COLO829 (cell line): ENCODE measurements around the gene CDC14B.
"Not testable (repeated sequence)": the region's sequence is repeated elsewhere in the genome, so short reads cannot be mapped to it uniquely, and the experiment has no call there.

Source experiments
- DNase-seq: peaks from one replicate; pipeline ENCODE4 v3.0.0; 2012; ENCODE audit warnings: low spot score

CDC14B gene

GRCh38 chr9:96540106-96540505 lies 79.5 kb downstream of the CDC14B start:
- DNase-seq: no peak

GRCh38 chr9:96532173-96532572 lies 87.5 kb downstream of the CDC14B start:
- DNase-seq: no peak

- no peak for DNase-seq
Measured at GRCh38 chr9:96524764-96525163, 94.9 kb downstream of the CDC14B start.

- no peak for DNase-seq
Measured at GRCh38 chr9:96524045-96524444, 95.6 kb downstream of the CDC14B start.

- DNase-seq: no peak
Measured at GRCh38 chr9:96523374-96523773, 96.3 kb downstream of the CDC14B start.

- DNase-seq: no peak
Measured at GRCh38 chr9:96522366-96522765, 97.3 kb downstream of the CDC14B start.

- DNase-seq: no peak
Measured at GRCh38 chr9:96519787-96520186, 99.9 kb downstream of the CDC14B start.

- no peak for DNase-seq
Measured at GRCh38 chr9:96519095-96519494, 100.5 kb downstream of the CDC14B start.

- DNase-seq: no peak
Measured at GRCh38 chr9:96515621-96516470, 103.8 kb downstream of the CDC14B start.

- peak; percentile 42 for DNase-seq
Measured at GRCh38 chr9:96514800-96515158, 104.9 kb downstream of the CDC14B start.

GRCh38 chr9:96514108-96514799 lies 105.4 kb downstream of the CDC14B start:
- no peak for DNase-seq

GRCh38 chr9:96513622-96514021 lies 106.0 kb downstream of the CDC14B start:
- DNase-seq: no peak

- DNase-seq: no peak
Measured at GRCh38 chr9:96512240-96512639, 107.4 kb downstream of the CDC14B start.

GRCh38 chr9:96510258-96510657 lies 109.4 kb downstream of the CDC14B start:
- DNase-seq: no peak

- no peak for DNase-seq
Measured at GRCh38 chr9:96509848-96510247, 109.8 kb downstream of the CDC14B start.

- DNase-seq: no peak
Measured at GRCh38 chr9:96509026-96509425, 110.6 kb downstream of the CDC14B start.

GRCh38 chr9:96508227-96508940 lies 111.3 kb downstream of the CDC14B start:
- DNase-seq: no peak

- DNase-seq: no peak
Measured at GRCh38 chr9:96505316-96505991, 114.2 kb downstream of the CDC14B start.

- no peak for DNase-seq
Measured at GRCh38 chr9:96503918-96504317, 115.7 kb downstream of the CDC14B start.

GRCh38 chr9:96503374-96503748 lies 116.3 kb downstream of the CDC14B start:
- not testable (repeated sequence) for DNase-seq

GRCh38 chr9:96502539-96503373 lies 116.9 kb downstream of the CDC14B start:
- DNase-seq: no peak
